ENCODE measurements around the gene EMP1.

DNA sequence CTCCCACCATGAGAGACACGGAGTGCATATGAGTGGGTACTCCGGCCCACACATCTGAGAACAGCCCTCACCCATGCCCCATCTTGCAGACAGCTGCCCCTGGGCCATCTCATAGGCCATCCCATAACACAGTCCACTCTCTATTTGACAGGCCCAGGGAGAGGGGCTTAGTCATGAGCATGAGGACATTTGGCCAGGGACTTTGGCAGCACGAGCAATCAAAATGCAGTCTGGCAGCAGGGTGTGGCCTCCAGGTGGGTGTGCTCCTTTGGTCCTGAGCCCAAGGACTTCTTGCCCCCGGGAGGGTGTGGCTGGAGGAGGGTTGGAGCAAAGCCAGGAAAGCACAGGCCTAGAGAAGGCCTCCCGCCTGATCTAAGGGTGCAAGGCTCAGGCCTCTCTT is 25.6 kb downstream of the EMP1 start:
- TF ChIP-seq EZH2phosphoT487 (IDR thresholded peaks at IDR 0.05; ENCODE audit: low read depth, severe bottlenecking, unreplicated experiment) (no peak), EZH2 (IDR thresholded peaks at IDR 0.05; ENCODE audit: borderline replicate concordance) (no peak)
- TF ChIP-seq, protein P1, sequence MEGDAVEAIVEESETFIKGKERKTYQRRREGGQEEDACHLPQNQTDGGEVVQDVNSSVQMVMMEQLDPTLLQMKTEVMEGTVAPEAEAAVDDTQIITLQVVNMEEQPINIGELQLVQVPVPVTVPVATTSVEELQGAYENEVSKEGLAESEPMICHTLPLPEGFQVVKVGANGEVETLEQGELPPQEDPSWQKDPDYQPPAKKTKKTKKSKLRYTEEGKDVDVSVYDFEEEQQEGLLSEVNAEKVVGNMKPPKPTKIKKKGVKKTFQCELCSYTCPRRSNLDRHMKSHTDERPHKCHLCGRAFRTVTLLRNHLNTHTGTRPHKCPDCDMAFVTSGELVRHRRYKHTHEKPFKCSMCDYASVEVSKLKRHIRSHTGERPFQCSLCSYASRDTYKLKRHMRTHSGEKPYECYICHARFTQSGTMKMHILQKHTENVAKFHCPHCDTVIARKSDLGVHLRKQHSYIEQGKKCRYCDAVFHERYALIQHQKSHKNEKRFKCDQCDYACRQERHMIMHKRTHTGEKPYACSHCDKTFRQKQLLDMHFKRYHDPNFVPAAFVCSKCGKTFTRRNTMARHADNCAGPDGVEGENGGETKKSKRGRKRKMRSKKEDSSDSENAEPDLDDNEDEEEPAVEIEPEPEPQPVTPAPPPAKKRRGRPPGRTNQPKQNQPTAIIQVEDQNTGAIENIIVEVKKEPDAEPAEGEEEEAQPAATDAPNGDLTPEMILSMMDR (IDR thresholded peaks at IDR 0.05; ENCODE audit: poor library complexity), result no peak
